ENCODE measurements around the gene CHD5.

CHD5 gene

GRCh38 chr1:6199298-6200187, 19.4 kb upstream of the CHD5 start, which contains the start of gene RPL22:
TSS of gene RPL22 (minus strand) at chr1:6199595. CDS start at chr1:6199573, 22 bp downstream.
- Histone ChIP-seq H3K4me1 (ENCODE audit: insufficient read depth, low read length) (peaks cover 21% of the 10 kb centered on the region), H3K27ac (ENCODE audit: low read depth, low read length) (peak within 1 kb of the TSS; percentile 90), H3K9me3 (ENCODE audit: insufficient read depth, low read depth, low read length) (no peaks in the 10 kb centered on the region), H3K9ac (ENCODE audit: low read depth, low read length) (peak within 1 kb of the TSS; percentile 99), H3K36me3 (ENCODE audit: insufficient read depth, low read length) (peaks cover 36% of the 10 kb centered on the region), H3K27me3 (ENCODE audit: insufficient read depth, low read length) (no peaks in the 10 kb centered on the region), H3K4me3 (ENCODE audit: low read length) (peak within 1 kb of the TSS; percentile 98)
- WGBS = under 1% methylated on average over 53 of the region's 53 CpGs

- Histone ChIP-seq H3K4me1 (ENCODE audit: insufficient read depth, low read length) (peaks cover 21% of the 10 kb centered on the region), H3K27me3 (ENCODE audit: insufficient read depth, low read length) (no peaks in the 10 kb centered on the region), H3K4me3 (ENCODE audit: low read length) (peak overlapping the region; percentile 98), H3K27ac (ENCODE audit: low read depth, low read length) (peak overlapping the region; percentile 88), H3K9ac (ENCODE audit: low read depth, low read length) (peak overlapping the region; percentile 99), H3K36me3 (ENCODE audit: insufficient read depth, low read length) (peaks cover 44% of the 10 kb centered on the region), H3K9me3 (ENCODE audit: insufficient read depth, low read depth, low read length) (no peaks in the 10 kb centered on the region)
- under 1% methylated on average over 31 of the region's 31 CpGs for WGBS
Observed at GRCh38 chr1:6198646-6199297, 18.7 kb upstream of the CHD5 start.

GRCh38 chr1:6197746-6198427, 17.8 kb upstream of the CHD5 start:
- Histone ChIP-seq H3K9me3 (ENCODE audit: insufficient read depth, low read depth, low read length) (no peaks in the 10 kb centered on the region), H3K27ac (ENCODE audit: low read depth, low read length) (peak overlapping the region; percentile 88; the same call in 1 of the 2 replicates), H3K4me1 (ENCODE audit: insufficient read depth, low read length) (peaks cover 21% of the 10 kb centered on the region), H3K9ac (ENCODE audit: low read depth, low read length) (peak overlapping the region; percentile 99), H3K4me3 (ENCODE audit: low read length) (peak overlapping the region; percentile 98), H3K36me3 (ENCODE audit: insufficient read depth, low read length) (peaks cover 53% of the 10 kb centered on the region), H3K27me3 (ENCODE audit: insufficient read depth, low read length) (no peaks in the 10 kb centered on the region)
- 70% methylated on average over 6 of the region's 6 CpGs for whole genome bisulfite sequencing

GRCh38 chr1:6191968-6192367, 11.8 kb upstream of the CHD5 start:
- H3K4me3 ChIP-seq (ENCODE audit: low read length) = no peak overlapping the region
- peaks cover 94% of the 10 kb centered on the region for H3K36me3 ChIP-seq (ENCODE audit: insufficient read depth, low read length)
- H3K9me3 ChIP-seq (ENCODE audit: insufficient read depth, low read depth, low read length) = no peaks in the 10 kb centered on the region
- no peak overlapping the region for H3K27ac ChIP-seq (ENCODE audit: low read depth, low read length)
- no peaks in the 10 kb centered on the region for H3K4me1 ChIP-seq (ENCODE audit: insufficient read depth, low read length)
- no peak overlapping the region for H3K9ac ChIP-seq (ENCODE audit: low read depth, low read length)
- H3K27me3 ChIP-seq (ENCODE audit: insufficient read depth, low read length) = no peaks in the 10 kb centered on the region
- 94% methylated on average over 1 of the region's 1 CpG for WGBS

- H3K36me3 ChIP-seq (ENCODE audit: insufficient read depth, low read length) = peaks cover 84% of the 10 kb centered on the region
- 0 out of 2 replicates have a peak overlapping the region, but pooled peaks have one; percentile 24 for H3K9ac ChIP-seq (ENCODE audit: low read depth, low read length)
- 95% methylated on average over 8 of the region's 8 CpGs for WGBS
Observed at GRCh38 chr1:6188466-6188865, 8.3 kb upstream of the CHD5 start.

GRCh38 chr1:6185635-6186382, 5.7 kb upstream of the CHD5 start:
- WGBS = 78% methylated on average over 10 of the region's 10 CpGs
- Histone ChIP-seq H3K9ac (ENCODE audit: low read depth, low read length) (no peak overlapping the region), H3K4me1 (ENCODE audit: insufficient read depth, low read length) (peaks cover 17% of the 10 kb centered on the region; the same call in 1 of the 2 replicates), H3K36me3 (ENCODE audit: insufficient read depth, low read length) (peaks cover 60% of the 10 kb centered on the region), H3K9me3 (ENCODE audit: insufficient read depth, low read depth, low read length) (no peaks in the 10 kb centered on the region), H3K27ac (ENCODE audit: low read depth, low read length) (no peak overlapping the region), H3K27me3 (ENCODE audit: insufficient read depth, low read length) (peaks cover 16% of the 10 kb centered on the region), H3K4me3 (ENCODE audit: low read length) (no peak overlapping the region)

More at GRCh38 chr1:6188466-6188865, 8.3 kb upstream of the CHD5 start:
- H3K27ac ChIP-seq (ENCODE audit: low read depth, low read length) = no peak overlapping the region
- H3K4me1 ChIP-seq (ENCODE audit: insufficient read depth, low read length) = 0 out of 2 replicates have a peak, but pooled peaks cover 8% of the 10 kb centered on the region
- H3K9me3 ChIP-seq (ENCODE audit: insufficient read depth, low read depth, low read length) = no peaks in the 10 kb centered on the region
- H3K4me3 ChIP-seq (ENCODE audit: low read length) = no peak overlapping the region
- no peaks in the 10 kb centered on the region for H3K27me3 ChIP-seq (ENCODE audit: insufficient read depth, low read length)

- WGBS = 59% methylated on average over 3 of the region's 3 CpGs
- H3K36me3 ChIP-seq (ENCODE audit: insufficient read depth, low read length) = peaks cover 54% of the 10 kb centered on the region
Observed at GRCh38 chr1:6185151-6185550, 5.0 kb upstream of the CHD5 start.

GRCh38 chr1:6184083-6184783, 4.1 kb upstream of the CHD5 start:
- H3K27me3 ChIP-seq (ENCODE audit: insufficient read depth, low read length) = peaks cover 30% of the 10 kb centered on the region
- peaks cover 44% of the 10 kb centered on the region for H3K36me3 ChIP-seq (ENCODE audit: insufficient read depth, low read length)
- 87% methylated on average over 13 of the region's 13 CpGs for WGBS
- H3K9ac ChIP-seq (ENCODE audit: low read depth, low read length) = no peak overlapping the region
- H3K9me3 ChIP-seq (ENCODE audit: insufficient read depth, low read depth, low read length) = no peaks in the 10 kb centered on the region
- no peak overlapping the region for H3K4me3 ChIP-seq (ENCODE audit: low read length)
- H3K27ac ChIP-seq (ENCODE audit: low read depth, low read length) = no peak overlapping the region; the same call in 1 of the 2 replicates
- H3K4me1 ChIP-seq (ENCODE audit: insufficient read depth, low read length) = peaks cover 17% of the 10 kb centered on the region; the same call in 1 of the 2 replicates

More at GRCh38 chr1:6185151-6185550, 5.0 kb upstream of the CHD5 start:
- Histone ChIP-seq H3K4me3 (ENCODE audit: low read length) (no peak overlapping the region), H3K9me3 (ENCODE audit: insufficient read depth, low read depth, low read length) (no peaks in the 10 kb centered on the region), H3K27me3 (ENCODE audit: insufficient read depth, low read length) (peaks cover 23% of the 10 kb centered on the region), H3K4me1 (ENCODE audit: insufficient read depth, low read length) (peaks cover 17% of the 10 kb centered on the region; the same call in 1 of the 2 replicates), H3K9ac (ENCODE audit: low read depth, low read length) (no peak overlapping the region), H3K27ac (ENCODE audit: low read depth, low read length) (no peak overlapping the region)

- H3K27me3 ChIP-seq (ENCODE audit: insufficient read depth, low read length) = peaks cover 37% of the 10 kb centered on the region
Observed at GRCh38 chr1:6183520-6183989, 3.4 kb upstream of the CHD5 start.

GRCh38 chr1:6181347-6181770, 1.2 kb upstream of the CHD5 start:
- H3K9ac ChIP-seq (ENCODE audit: low read depth, low read length) = no peak overlapping the region
- peaks cover 17% of the 10 kb centered on the region; the same call in 1 of the 2 replicates for H3K4me1 ChIP-seq (ENCODE audit: insufficient read depth, low read length)
- no peak overlapping the region for H3K27ac ChIP-seq (ENCODE audit: low read depth, low read length)
- H3K36me3 ChIP-seq (ENCODE audit: insufficient read depth, low read length) = peaks cover 19% of the 10 kb centered on the region
- whole genome bisulfite sequencing = 36% methylated on average over 10 of the region's 10 CpGs
- H3K4me3 ChIP-seq (ENCODE audit: low read length) = peak overlapping the region; percentile 35; the same call in 1 of the 2 replicates
- peaks cover 58% of the 10 kb centered on the region for H3K27me3 ChIP-seq (ENCODE audit: insufficient read depth, low read length)
- no peaks in the 10 kb centered on the region for H3K9me3 ChIP-seq (ENCODE audit: insufficient read depth, low read depth, low read length)

More at GRCh38 chr1:6183520-6183989, 3.4 kb upstream of the CHD5 start:
- WGBS = 74% methylated on average over 6 of the region's 6 CpGs
- Histone ChIP-seq H3K9ac (ENCODE audit: low read depth, low read length) (no peak overlapping the region), H3K4me1 (ENCODE audit: insufficient read depth, low read length) (peaks cover 17% of the 10 kb centered on the region; the same call in 1 of the 2 replicates), H3K27ac (ENCODE audit: low read depth, low read length) (no peak overlapping the region), H3K36me3 (ENCODE audit: insufficient read depth, low read length) (peaks cover 38% of the 10 kb centered on the region), H3K9me3 (ENCODE audit: insufficient read depth, low read depth, low read length) (no peaks in the 10 kb centered on the region), H3K4me3 (ENCODE audit: low read length) (no peak overlapping the region)
